OCI-LY1 (cell line): Measurements from ENCODE around the gene EXD3.

Experiments
- H2AFZ ChIP-seq: fragments of 200-600 bp; sonication (generic), shearing (Covaris generic); 2 replicates; pipeline ENCODE4 v1.6.0; 2014; ENCODE audit warnings: antibody characterized with exemption, mild to moderate bottlenecking, low read length
- H3F3A ChIP-seq: fragments of 200-600 bp; sonication (generic), shearing (Covaris generic); 2 replicates; pipeline ENCODE4 v1.6.0; 2014; ENCODE audit warnings: mild to moderate bottlenecking, antibody characterized with exemption, low read length, moderate library complexity; ENCODE audit not compliant: insufficient read depth
- H3K27ac ChIP-seq: fragments of 200-600 bp; sonication (generic); 2 replicates; pipeline ENCODE4 v1.5.1; 2014; ENCODE audit warnings: low read length, mixed run types, mild to moderate bottlenecking, low read depth; ENCODE audit not compliant: poor library complexity, severe bottlenecking
- H3K27me3 ChIP-seq: fragments of 200-600 bp; sonication (generic); 2 replicates; pipeline ENCODE4 v1.6.0; 2014; ENCODE audit warnings: antibody characterized with exemption, mild to moderate bottlenecking, low read length, moderate library complexity; ENCODE audit not compliant: insufficient read depth
- H3K36me3 ChIP-seq: fragments of 200-600 bp; sonication (generic); 2 replicates; pipeline ENCODE4 v1.6.1; 2014; ENCODE audit warnings: mild to moderate bottlenecking, antibody characterized with exemption, low read length, moderate library complexity, mixed read lengths; ENCODE audit not compliant: insufficient read depth
- H3K4me1 ChIP-seq: fragments of 200-600 bp; sonication (generic); 2 replicates; pipeline ENCODE4 v1.5.1; 2014; ENCODE audit warnings: mild to moderate bottlenecking, low read length, moderate library complexity; ENCODE audit not compliant: insufficient read depth, severe bottlenecking
- H3K4me2 ChIP-seq: fragments of 200-600 bp; sonication (generic), shearing (Covaris generic); 2 replicates; pipeline ENCODE4 v1.6.1; 2014; ENCODE audit warnings: low read length
- H3K4me3 ChIP-seq: fragments of 200-600 bp; sonication (generic); 2 replicates; pipeline ENCODE4 v1.5.1; 2014; ENCODE audit warnings: low read length, low read depth, mild to moderate bottlenecking, mixed read lengths; ENCODE audit not compliant: poor library complexity, severe bottlenecking
- H3K79me2 ChIP-seq: fragments of 200-600 bp; shearing (Covaris generic); 2 replicates; pipeline ENCODE4 v1.6.1; 2016; ENCODE audit warnings: mixed run types, low read length, mixed read lengths; ENCODE audit not compliant: insufficient read depth
- H3K9ac ChIP-seq: fragments of 200-600 bp; sonication (generic), shearing (Covaris generic); 2 replicates; pipeline ENCODE4 v1.6.1; 2014; ENCODE audit warnings: mild to moderate bottlenecking, low read length, mixed read lengths
- H3K9me2 ChIP-seq: fragments of 200-600 bp; sonication (generic), shearing (Covaris generic); 2 replicates; pipeline ENCODE4 v1.6.1; 2014; ENCODE audit warnings: low read depth, mild to moderate bottlenecking, low read length, mixed read lengths
- H3K9me3 ChIP-seq: fragments of 200-600 bp; shearing (Covaris generic); 2 replicates; pipeline ENCODE4 v1.6.1; 2014; ENCODE audit warnings: low read length, mixed read lengths
- H4K20me1 ChIP-seq: fragments of 200-600 bp; sonication (generic), shearing (Covaris generic); 2 replicates; pipeline ENCODE4 v1.6.0; 2016; ENCODE audit warnings: mild to moderate bottlenecking, low read length; ENCODE audit not compliant: insufficient read depth
- CTCF ChIP-seq: fragments of 200-600 bp; sonication (generic), shearing (Covaris generic); IDR thresholded peaks from 2 replicates; pipeline ENCODE4 v1.5.1; 2017; ENCODE audit warnings: mild to moderate bottlenecking, antibody characterized with exemption, low read length, moderate library complexity, mixed read lengths
- EZH2 ChIP-seq: fragments of 200-600 bp; sonication (generic), shearing (Covaris generic); IDR thresholded peaks from 2 replicates; pipeline ENCODE4 v1.8.0; 2017; ENCODE audit warnings: borderline replicate concordance, mixed run types, mild to moderate bottlenecking, antibody characterized with exemption, low read length, moderate library complexity, mixed read lengths

Gene EXD3

GRCh38 chr9:137406085-137406760 is 16.7 kb downstream of the EXD3 start:
- no peaks in the 10 kb centered on the region for H3K36me3 ChIP-seq
- H3K27ac ChIP-seq, result no peak overlapping the region
- no peaks in the 10 kb centered on the region for H3K79me2 ChIP-seq
- H3K9me3 ChIP-seq, result no peaks in the 10 kb centered on the region
- no peak overlapping the region for H3K4me3 ChIP-seq
- no peak overlapping the region for H3K9ac ChIP-seq
- peaks cover 9% of the 10 kb centered on the region for H3K27me3 ChIP-seq
- no peak for TF ChIP-seq CTCF
- no peaks in the 10 kb centered on the region for H3F3A ChIP-seq
- H3K4me2 ChIP-seq, result no peak overlapping the region
- H4K20me1 ChIP-seq, result no peaks in the 10 kb centered on the region
- H3K9me2 ChIP-seq, result no peaks in the 10 kb centered on the region
- no peak overlapping the region for H2AFZ ChIP-seq
- H3K4me1 ChIP-seq, result no peaks in the 10 kb centered on the region

DNA sequence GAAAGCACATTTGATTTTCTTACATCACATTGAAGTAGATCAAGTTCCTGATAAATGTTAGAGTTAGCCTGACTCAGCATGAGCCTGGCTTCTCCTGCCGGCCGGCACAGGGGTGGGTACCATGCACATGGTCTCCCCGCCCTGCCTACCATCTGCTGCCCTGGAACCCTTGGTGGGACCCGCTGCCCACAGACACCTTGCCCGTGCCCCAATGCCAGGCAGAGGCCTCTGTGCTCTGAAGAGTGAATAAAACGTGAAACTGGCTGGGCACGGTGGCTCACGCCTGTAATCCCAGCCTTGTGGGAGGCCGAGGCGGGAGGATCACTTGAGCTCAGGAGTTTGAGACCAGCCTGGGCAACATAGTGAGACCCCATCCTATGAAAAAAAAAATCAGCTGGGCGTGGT is 17.3 kb downstream of the EXD3 start:
- Histone ChIP-seq H3K4me3 (no peak overlapping the region), H2AFZ (no peak overlapping the region), H3K9me3 (no peaks in the 10 kb centered on the region), H3K79me2 (no peaks in the 10 kb centered on the region), H3K4me1 (no peaks in the 10 kb centered on the region), H3K27ac (no peak overlapping the region), H3K9ac (no peak overlapping the region), H3F3A (no peaks in the 10 kb centered on the region), H3K36me3 (no peaks in the 10 kb centered on the region), H3K27me3 (peaks cover 7% of the 10 kb centered on the region), H3K4me2 (no peak overlapping the region), H4K20me1 (no peaks in the 10 kb centered on the region), H3K9me2 (no peaks in the 10 kb centered on the region)
- TF ChIP-seq EZH2 (no peak), CTCF (no peak)

DNA sequence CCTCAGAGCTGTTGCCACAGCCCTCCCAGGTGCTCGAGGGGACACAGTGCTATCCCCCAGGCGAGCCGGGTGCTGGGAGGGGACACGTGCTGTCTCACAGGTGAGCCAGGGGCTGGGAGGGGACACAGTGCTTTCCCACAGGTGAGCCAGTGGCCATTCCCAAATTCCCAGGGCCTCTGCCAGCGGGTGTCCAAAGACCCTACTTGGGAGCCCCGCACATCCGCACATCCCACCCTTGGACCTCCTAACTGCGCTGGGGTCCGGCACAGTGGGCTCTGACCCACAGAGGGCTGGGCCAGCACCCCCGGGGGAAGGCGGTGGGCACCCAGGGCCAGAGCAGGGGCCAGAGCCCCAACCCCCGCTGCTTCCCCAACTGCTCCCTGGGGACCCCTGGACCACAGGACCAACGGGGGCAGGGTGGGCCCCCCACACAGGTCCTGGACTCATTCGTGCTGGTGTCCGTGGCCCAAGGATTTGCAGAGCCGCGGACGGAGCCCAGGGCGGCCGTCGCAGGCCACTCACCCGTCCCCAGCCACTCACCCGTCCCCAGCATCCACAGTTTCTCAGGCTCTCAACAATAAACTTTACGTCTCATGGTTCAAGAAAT is 17.9 kb downstream of the EXD3 start:
- no peaks in the 10 kb centered on the region for H3F3A ChIP-seq
- H4K20me1 ChIP-seq, result no peaks in the 10 kb centered on the region
- no peaks in the 10 kb centered on the region for H3K79me2 ChIP-seq
- peaks cover 7% of the 10 kb centered on the region for H3K27me3 ChIP-seq
- H3K4me1 ChIP-seq, result no peaks in the 10 kb centered on the region
- no peaks in the 10 kb centered on the region for H3K9me2 ChIP-seq
- no peak overlapping the region for H3K4me2 ChIP-seq
- H3K9ac ChIP-seq, result no peak overlapping the region
- H2AFZ ChIP-seq, result no peak overlapping the region
- H3K4me3 ChIP-seq, result no peak overlapping the region
- TF ChIP-seq CTCF (no peak), EZH2 (no peak)
- no peaks in the 10 kb centered on the region for H3K36me3 ChIP-seq
- no peak overlapping the region for H3K27ac ChIP-seq
- H3K9me3 ChIP-seq, result no peaks in the 10 kb centered on the region
